Measurements from ENCODE around the gene SVBP. TPM values are rescaled to one million over a fixed set of nuclear protein-coding genes. Genes with fewer than 3 reads are reported as not detected.
A peak's percentile ranks its signal among the peaks of the same experiment; 100 is the strongest.

SVBP gene
- total and polyA plus RNA-seq, 5 donors from 2014 or later = 24.4 to 126 (median 82.9) TPM

DNA sequence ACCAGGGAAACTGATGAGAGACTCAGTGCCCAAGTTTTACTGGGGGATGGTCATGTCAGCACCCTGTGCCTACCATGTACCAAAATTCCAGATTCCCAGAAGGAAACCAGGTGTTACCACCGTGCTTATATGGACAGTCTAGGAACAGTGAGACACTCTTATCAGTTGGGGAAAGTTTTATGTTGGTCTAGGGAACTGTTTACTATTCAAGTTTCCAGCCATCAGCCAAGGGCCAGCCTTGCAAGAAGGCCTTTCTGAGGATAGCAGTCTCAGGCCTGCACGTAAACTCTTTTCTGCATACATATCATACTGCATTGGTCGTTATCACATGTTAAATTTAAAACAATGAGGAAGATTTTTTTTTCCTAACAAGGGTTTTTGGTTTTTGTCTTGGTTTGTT lies 19.8 kb downstream of the SVBP start:
- no peaks in the 10 kb centered on the region for H3K9me3 ChIP-seq (ENCODE audit: control insufficient read depth in 2 of 2, low read length in 2 of 2)
- H3K4me1 ChIP-seq (ENCODE audit: control insufficient read depth, insufficient read depth, low read length, poor library complexity, severe bottlenecking) = no peaks in the 10 kb centered on the region
- H3K4me3 ChIP-seq (ENCODE audit: low read depth, low read length) = no peak overlapping the region
- Mint-ChIP-seq H3K27ac (peak overlapping the region in 1 of 3 donors; percentile 55), H3K4me1 (no peaks in the 10 kb centered on the region), H3K27me3 (peaks cover 14% of the 10 kb centered on the region), H3K9me3 (no peaks in the 10 kb centered on the region), H3K4me3 (no peak overlapping the region), H3K36me3 (no peaks in the 10 kb centered on the region)
- H3K27ac ChIP-seq (ENCODE audit: insufficient read depth, low read length, poor library complexity, severe bottlenecking) = no peak overlapping the region
- no peaks in the 10 kb centered on the region for H3K27me3 ChIP-seq (ENCODE audit: control insufficient read depth, insufficient read depth, low read length)
- ATAC-seq (ENCODE audit: low read depth in 2 of 2) = no peak
- no peaks in the 10 kb centered on the region for H3K36me3 ChIP-seq (ENCODE audit: control insufficient read depth, insufficient read depth, low read length)
- no peak for DNase-seq

DNA sequence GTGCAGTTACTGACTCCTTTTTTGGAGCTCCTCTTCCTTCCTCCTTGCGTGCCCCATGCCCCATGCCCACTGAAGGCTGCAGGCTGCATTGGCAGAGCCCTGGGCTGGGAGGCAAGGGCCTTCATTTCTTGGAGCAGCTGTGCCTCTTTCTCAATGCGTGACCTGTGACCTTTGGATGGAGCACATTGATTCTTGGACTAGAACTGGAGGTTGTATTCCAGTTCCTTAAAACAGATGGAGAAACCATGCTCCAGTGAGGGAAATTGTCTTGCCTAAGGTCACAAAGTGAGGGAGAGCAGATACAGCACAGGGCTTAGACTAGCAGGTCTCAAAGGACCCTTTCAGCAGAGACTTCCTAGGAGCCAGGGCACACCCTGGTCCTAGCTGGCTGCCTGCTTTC lies 23.4 kb downstream of the SVBP start:
- Histone ChIP-seq H3K27ac (ENCODE audit: insufficient read depth, low read length, poor library complexity, severe bottlenecking) (no peak overlapping the region), H3K27me3 (ENCODE audit: control insufficient read depth, insufficient read depth, low read length) (no peaks in the 10 kb centered on the region), H3K9me3 (ENCODE audit: control insufficient read depth in 2 of 2, low read length in 2 of 2) (no peaks in the 10 kb centered on the region), H3K36me3 (ENCODE audit: control insufficient read depth, insufficient read depth, low read length) (no peaks in the 10 kb centered on the region), H3K4me3 (ENCODE audit: low read depth, low read length) (no peak overlapping the region), H3K4me1 (ENCODE audit: control insufficient read depth, insufficient read depth, low read length, poor library complexity, severe bottlenecking) (no peaks in the 10 kb centered on the region)
- no peaks in the 10 kb centered on the region for H3K9me3 Mint-ChIP-seq
- H3K4me1 Mint-ChIP-seq = no peaks in the 10 kb centered on the region
- H3K27me3 Mint-ChIP-seq = no peaks in the 10 kb centered on the region
- DNase-seq (no peak), ATAC-seq (ENCODE audit: low read depth in 2 of 2) (no peak)
- H3K27ac Mint-ChIP-seq = no peak overlapping the region
- no peaks in the 10 kb centered on the region for H3K36me3 Mint-ChIP-seq
- H3K4me3 Mint-ChIP-seq = no peak overlapping the region

- no peak overlapping the region for H3K4me3 ChIP-seq (ENCODE audit: low read depth, low read length)
- Mint-ChIP-seq H3K4me3 (peak overlapping the region in 1 of 4 donors; percentile 76), H3K27ac (peak overlapping the region in 1 of 3 donors; percentile 12), H3K4me1 (peaks cover 10 to 20% (median 14%) of the 10 kb centered on the region in 4 donors), H3K9me3 (no peaks in the 10 kb centered on the region), H3K36me3 (peaks cover 7% of the 10 kb centered on the region), H3K27me3 (no peaks in the 10 kb centered on the region)
- H3K27ac ChIP-seq (ENCODE audit: insufficient read depth, low read length, poor library complexity, severe bottlenecking) = no peak overlapping the region
- H3K36me3 ChIP-seq (ENCODE audit: control insufficient read depth, insufficient read depth, low read length) = no peaks in the 10 kb centered on the region
- no peaks in the 10 kb centered on the region for H3K27me3 ChIP-seq (ENCODE audit: control insufficient read depth, insufficient read depth, low read length)
- H3K9me3 ChIP-seq (ENCODE audit: control insufficient read depth in 2 of 2, low read length in 2 of 2) = no peaks in the 10 kb centered on the region
- no peak for ATAC-seq (ENCODE audit: low read depth in 2 of 2)
- peaks cover 15% of the 10 kb centered on the region for H3K4me1 ChIP-seq (ENCODE audit: control insufficient read depth, insufficient read depth, low read length, poor library complexity, severe bottlenecking)
- DNase-seq = no peak
Observed at GRCh38 chr1:42788021-42788420, 29.2 kb downstream of the SVBP start.

- peaks cover 10 to 20% (median 14%) of the 10 kb centered on the region in 4 donors for H3K4me1 Mint-ChIP-seq
- Histone ChIP-seq H3K9me3 (ENCODE audit: control insufficient read depth in 2 of 2, low read length in 2 of 2) (no peaks in the 10 kb centered on the region), H3K27me3 (ENCODE audit: control insufficient read depth, insufficient read depth, low read length) (no peaks in the 10 kb centered on the region), H3K4me1 (ENCODE audit: control insufficient read depth, insufficient read depth, low read length, poor library complexity, severe bottlenecking) (peaks cover 15% of the 10 kb centered on the region), H3K27ac (ENCODE audit: insufficient read depth, low read length, poor library complexity, severe bottlenecking) (no peak overlapping the region), H3K4me3 (ENCODE audit: low read depth, low read length) (no peak overlapping the region), H3K36me3 (ENCODE audit: control insufficient read depth, insufficient read depth, low read length) (peaks cover under 1% of the 10 kb centered on the region)
- H3K36me3 Mint-ChIP-seq = peaks cover 13% of the 10 kb centered on the region
- no peaks in the 10 kb centered on the region for H3K9me3 Mint-ChIP-seq
- ATAC-seq (ENCODE audit: low read depth in 2 of 2) (no peak), DNase-seq (no peak)
- peak overlapping the region; percentile 80 to 90 (median 88) for H3K4me3 Mint-ChIP-seq
- H3K27me3 Mint-ChIP-seq = no peaks in the 10 kb centered on the region
- peak overlapping the region in 2 of 3 donors; percentile 38 to 85 for H3K27ac Mint-ChIP-seq
Observed at GRCh38 chr1:42786097-42786496, 31.1 kb downstream of the SVBP start.

DNA sequence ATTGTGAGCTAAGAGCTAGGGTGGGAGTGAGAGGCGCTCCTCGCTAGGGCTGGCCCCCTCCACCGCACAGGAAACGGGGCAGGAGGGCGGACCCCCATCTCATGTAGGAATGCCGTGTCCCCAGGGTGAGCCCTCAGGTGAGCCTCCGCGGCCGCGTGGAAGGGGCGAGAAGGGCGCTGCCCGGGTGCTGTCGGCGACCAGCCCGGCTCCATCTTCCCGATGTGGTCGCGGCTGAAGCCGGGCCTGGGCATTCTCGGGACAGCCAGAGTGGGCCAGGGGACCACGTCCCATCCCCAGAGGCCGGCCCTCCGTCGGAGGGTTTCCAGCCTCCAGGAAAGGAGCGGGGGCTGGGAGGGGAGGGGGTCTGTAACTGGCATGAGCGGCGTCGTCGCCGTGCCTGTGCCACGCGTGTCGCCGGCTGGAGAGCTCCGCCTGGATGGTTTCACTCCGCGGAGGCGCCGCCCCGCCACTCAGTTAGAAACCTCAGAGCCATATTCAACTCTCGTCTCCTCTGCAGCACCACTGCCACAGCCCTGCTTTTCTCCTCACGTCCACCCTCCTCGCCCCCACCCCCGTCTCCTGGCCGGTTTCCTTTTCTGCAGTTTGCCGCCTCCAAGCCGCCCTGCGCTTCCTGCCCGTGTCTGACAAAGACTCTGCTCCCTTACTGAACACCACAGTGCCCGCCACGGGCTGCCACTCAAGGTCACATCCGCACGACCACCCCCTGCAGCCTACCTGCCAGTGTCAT lies 32.1 kb downstream of the SVBP start, which contains the start of gene TMEM269:
TMEM269 (plus strand) TSS at position 46 of the 748 bp plus-strand sequence. CDS start 4,903 bp downstream, outside the sequence.
- Histone ChIP-seq H3K27me3 (ENCODE audit: control insufficient read depth, insufficient read depth, low read length) (no peaks in the 10 kb centered on the region), H3K36me3 (ENCODE audit: control insufficient read depth, insufficient read depth, low read length) (peaks cover 6% of the 10 kb centered on the region), H3K4me1 (ENCODE audit: control insufficient read depth, insufficient read depth, low read length, poor library complexity, severe bottlenecking) (peaks cover 15% of the 10 kb centered on the region), H3K4me3 (ENCODE audit: low read depth, low read length) (peak within 1 kb of the TSS; percentile 59), H3K27ac (ENCODE audit: insufficient read depth, low read length, poor library complexity, severe bottlenecking) (no peak within 1 kb of the TSS), H3K9me3 (ENCODE audit: control insufficient read depth in 2 of 2, low read length in 2 of 2) (no peaks in the 10 kb centered on the region)
- DNase-seq (peak in 2 of 3 donors; percentile 39 to 74), ATAC-seq (ENCODE audit: low read depth in 2 of 2) (peak; percentile 68 to 75)
- Mint-ChIP-seq H3K27me3 (no peaks in the 10 kb centered on the region), H3K27ac (peak within 1 kb of the TSS; percentile 75 to 93 (median 85)), H3K36me3 (peaks cover 23% of the 10 kb centered on the region), H3K4me3 (peak within 1 kb of the TSS; percentile 80 to 90 (median 88)), H3K9me3 (no peaks in the 10 kb centered on the region), H3K4me1 (peaks cover 10 to 20% (median 14%) of the 10 kb centered on the region in 4 donors)

DNA sequence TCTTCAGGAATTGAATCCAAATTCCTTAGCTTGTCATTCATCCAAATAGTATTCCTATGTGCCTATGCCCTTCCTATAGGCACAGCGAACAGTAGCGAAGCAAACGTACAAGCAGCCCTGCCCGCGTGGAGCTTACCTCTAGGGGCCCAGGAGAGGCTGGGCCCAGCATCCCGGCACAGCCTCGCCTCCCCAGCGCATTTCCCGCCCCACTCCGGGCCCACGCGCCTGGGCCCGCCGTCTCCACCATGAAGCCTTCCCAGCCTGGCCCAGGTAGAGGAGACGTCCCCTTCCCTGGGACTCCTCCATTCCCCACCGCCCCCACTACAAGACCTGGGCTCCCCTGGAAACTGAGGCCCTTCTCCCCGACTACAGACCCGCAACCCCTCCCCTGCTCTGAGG lies 32.7 kb downstream of the SVBP start:
- peaks cover 10 to 20% (median 15%) of the 10 kb centered on the region in 4 donors for H3K4me1 Mint-ChIP-seq
- no peaks in the 10 kb centered on the region for H3K9me3 Mint-ChIP-seq
- no peaks in the 10 kb centered on the region for H3K27me3 ChIP-seq (ENCODE audit: control insufficient read depth, insufficient read depth, low read length)
- H3K36me3 Mint-ChIP-seq = peaks cover 25% of the 10 kb centered on the region
- no peak for ATAC-seq (ENCODE audit: low read depth in 2 of 2)
- H3K4me1 ChIP-seq (ENCODE audit: control insufficient read depth, insufficient read depth, low read length, poor library complexity, severe bottlenecking) = peaks cover 15% of the 10 kb centered on the region
- peaks cover 10% of the 10 kb centered on the region for H3K36me3 ChIP-seq (ENCODE audit: control insufficient read depth, insufficient read depth, low read length)
- no peaks in the 10 kb centered on the region for H3K9me3 ChIP-seq (ENCODE audit: control insufficient read depth in 2 of 2, low read length in 2 of 2)
- H3K27ac Mint-ChIP-seq = peak overlapping the region in 2 of 3 donors; percentile 27 to 92
- no peak overlapping the region for H3K27ac ChIP-seq (ENCODE audit: insufficient read depth, low read length, poor library complexity, severe bottlenecking)
- H3K4me3 Mint-ChIP-seq = peak overlapping the region in 3 of 4 donors; percentile 24 to 52 (median 36)
- no peaks in the 10 kb centered on the region for H3K27me3 Mint-ChIP-seq
- no peak overlapping the region for H3K4me3 ChIP-seq (ENCODE audit: low read depth, low read length)
- no peak for DNase-seq

- H3K27ac Mint-ChIP-seq = no peak overlapping the region
- no peaks in the 10 kb centered on the region for H3K9me3 ChIP-seq (ENCODE audit: control insufficient read depth in 2 of 2, low read length in 2 of 2)
- no peak overlapping the region for H3K27ac ChIP-seq (ENCODE audit: insufficient read depth, low read length, poor library complexity, severe bottlenecking)
- H3K4me1 Mint-ChIP-seq = peaks cover 10 to 21% (median 17%) of the 10 kb centered on the region in 4 donors
- H3K4me1 ChIP-seq (ENCODE audit: control insufficient read depth, insufficient read depth, low read length, poor library complexity, severe bottlenecking) = peaks cover 15% of the 10 kb centered on the region
- H3K27me3 ChIP-seq (ENCODE audit: control insufficient read depth, insufficient read depth, low read length) = no peaks in the 10 kb centered on the region
- H3K36me3 ChIP-seq (ENCODE audit: control insufficient read depth, insufficient read depth, low read length) = peaks cover 14% of the 10 kb centered on the region
- DNase-seq (no peak), ATAC-seq (ENCODE audit: low read depth in 2 of 2) (no peak)
- no peak overlapping the region for H3K4me3 ChIP-seq (ENCODE audit: low read depth, low read length)
- H3K4me3 Mint-ChIP-seq = peak overlapping the region in 1 of 4 donors; percentile 54
- peaks cover 0 to 1% (median 0%) of the 10 kb centered on the region in 7 donors for H3K9me3 Mint-ChIP-seq
- no peaks in the 10 kb centered on the region for H3K27me3 Mint-ChIP-seq
- H3K36me3 Mint-ChIP-seq = peaks cover 34% of the 10 kb centered on the region
Observed at GRCh38 chr1:42783092-42783491, 34.1 kb downstream of the SVBP start.
